ENCODE results near the gene GATAD2A.

The GATAD2A gene

DNA sequence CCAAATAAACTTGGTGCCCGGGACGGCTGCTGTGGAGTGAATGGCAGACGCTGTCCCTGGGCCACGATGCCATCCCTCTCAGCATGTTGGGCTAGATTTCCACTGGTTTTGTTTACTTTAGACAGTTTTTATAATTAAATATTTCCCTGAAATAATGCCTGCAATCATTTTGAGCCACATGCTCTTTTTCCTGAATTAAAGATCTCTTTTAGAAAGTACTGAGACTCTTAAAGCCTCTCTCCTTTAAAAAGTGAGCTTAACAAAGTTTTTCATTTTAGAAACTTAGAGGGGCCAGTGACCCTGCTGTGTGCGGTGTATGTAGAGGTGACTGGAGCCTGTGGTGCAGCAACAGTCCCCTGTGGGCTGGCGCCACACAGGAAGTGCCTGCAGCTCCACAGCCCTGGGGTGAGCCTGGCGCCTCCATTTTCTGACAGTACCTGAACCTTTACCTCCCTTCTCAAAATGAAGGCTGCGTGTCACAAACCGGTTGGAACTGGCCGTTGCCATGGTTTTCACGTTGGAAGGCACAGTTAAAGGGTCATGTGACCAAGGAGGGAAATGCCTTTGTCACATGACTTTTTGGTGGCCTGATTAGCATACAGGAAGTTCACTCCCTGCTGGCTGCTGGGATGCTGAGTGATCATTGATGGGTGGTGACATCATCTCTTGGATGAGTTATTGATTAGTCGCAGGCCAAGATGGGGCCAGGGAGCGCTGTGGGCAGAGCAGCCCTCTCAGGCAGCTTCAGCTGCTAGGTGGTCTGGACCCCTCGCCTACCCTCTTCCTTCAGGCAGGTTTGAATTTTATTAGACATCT, 83.6 kb downstream of the GATAD2A start:
- DNase-seq (ENCODE audit: low read depth in 2 of 2), result peak; percentile 60 to 72

DNA sequence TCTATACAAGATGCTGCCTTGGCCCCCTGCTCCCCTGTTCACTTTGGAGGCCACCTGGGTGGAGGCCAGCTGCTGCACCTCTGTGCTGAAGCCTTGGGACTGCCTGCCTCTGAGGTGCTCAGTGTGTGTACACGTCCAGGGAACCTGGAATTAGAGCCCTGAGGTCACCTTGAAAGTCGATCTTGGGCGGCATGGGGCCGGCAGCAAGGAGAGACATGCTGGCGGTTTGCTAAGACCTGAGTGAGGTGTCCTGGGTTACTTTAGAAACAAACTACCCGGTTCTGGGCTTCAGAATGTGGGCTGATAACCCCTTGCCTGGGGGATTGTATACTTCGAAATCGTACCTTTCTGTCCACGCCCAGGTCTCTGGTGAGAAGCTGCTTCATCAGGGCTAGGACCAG, 84.3 kb downstream of the GATAD2A start:
- no peak for DNase-seq (ENCODE audit: low read depth in 2 of 2)

GRCh38 chr19:19490214-19490968, 84.9 kb downstream of the GATAD2A start:
- DNase-seq (ENCODE audit: low read depth in 2 of 2), result peak; percentile 51 to 69

DNA sequence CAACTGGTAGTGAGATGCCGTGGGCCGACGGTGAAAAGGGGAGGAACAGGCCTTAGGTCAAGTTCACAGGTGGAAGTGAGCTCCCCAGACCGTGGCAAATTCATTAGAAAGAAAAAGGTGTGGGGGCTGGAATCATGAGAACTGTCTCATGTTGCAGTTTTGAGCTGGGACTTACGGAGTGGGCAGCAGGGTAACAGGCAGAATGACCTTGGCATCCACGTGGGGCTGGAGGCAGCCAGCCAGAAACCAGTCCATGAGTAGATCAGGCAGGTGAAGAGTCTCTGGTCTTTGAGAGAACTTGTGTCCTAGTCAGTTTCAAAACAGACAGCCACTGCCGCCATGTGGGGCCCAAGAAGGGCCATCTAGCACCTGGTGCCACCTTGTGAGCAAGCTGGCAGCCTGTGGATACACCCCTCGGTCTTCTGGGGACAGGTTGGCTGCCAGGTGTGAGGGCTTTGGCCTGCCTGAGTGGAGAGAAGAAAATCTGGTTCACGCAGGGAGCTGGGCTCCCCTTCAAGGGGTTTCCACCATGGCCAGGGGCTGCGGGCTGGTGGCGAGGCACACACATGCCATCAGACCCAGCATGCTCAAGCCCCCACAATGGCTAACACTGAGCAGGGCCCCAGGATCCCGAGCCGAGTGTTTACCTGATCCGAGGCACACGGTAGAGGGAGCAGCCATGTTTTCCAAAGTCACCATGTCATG, 86.0 kb downstream of the GATAD2A start:
- no peak for DNase-seq (ENCODE audit: low read depth in 2 of 2)

GRCh38 chr19:19492026-19492610, 86.6 kb downstream of the GATAD2A start:
- no peak for DNase-seq (ENCODE audit: low read depth in 2 of 2)

DNA sequence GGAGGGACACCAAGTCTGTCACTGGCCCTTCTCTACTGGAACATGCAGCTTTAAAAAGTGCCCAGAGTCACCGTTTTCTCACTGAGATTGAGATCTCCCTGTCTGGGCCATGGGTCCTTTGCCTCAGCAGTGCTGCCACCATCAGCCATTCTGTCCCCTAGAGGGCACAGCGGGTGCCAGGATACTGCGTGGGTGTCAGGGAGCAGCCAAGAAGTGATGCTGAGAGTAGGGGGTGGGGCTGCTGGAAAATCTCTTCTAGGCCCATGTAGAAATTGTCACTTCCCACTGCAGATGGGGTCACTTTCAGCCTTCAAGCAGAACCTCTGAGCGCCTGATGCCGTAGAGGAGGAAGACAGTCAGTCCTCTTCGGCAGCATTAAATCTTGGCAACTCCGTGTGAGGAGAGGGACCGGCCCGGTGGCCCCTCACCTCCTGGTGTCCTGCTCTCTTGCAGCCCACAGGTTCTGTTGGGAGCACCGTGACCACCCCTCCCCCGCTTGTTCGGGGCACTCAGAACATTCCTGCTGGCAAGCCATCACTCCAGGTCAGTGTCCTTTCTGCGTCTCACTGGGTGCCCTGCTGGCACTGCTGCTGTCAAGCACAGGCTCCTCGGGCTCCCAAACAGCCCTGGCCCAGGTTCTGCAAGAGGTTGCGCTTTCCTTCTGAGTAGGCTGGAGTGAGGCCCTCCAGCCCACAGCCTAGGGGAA, 88.5 kb downstream of the GATAD2A start:
- no peak for DNase-seq (ENCODE audit: low read depth in 2 of 2)

DNA sequence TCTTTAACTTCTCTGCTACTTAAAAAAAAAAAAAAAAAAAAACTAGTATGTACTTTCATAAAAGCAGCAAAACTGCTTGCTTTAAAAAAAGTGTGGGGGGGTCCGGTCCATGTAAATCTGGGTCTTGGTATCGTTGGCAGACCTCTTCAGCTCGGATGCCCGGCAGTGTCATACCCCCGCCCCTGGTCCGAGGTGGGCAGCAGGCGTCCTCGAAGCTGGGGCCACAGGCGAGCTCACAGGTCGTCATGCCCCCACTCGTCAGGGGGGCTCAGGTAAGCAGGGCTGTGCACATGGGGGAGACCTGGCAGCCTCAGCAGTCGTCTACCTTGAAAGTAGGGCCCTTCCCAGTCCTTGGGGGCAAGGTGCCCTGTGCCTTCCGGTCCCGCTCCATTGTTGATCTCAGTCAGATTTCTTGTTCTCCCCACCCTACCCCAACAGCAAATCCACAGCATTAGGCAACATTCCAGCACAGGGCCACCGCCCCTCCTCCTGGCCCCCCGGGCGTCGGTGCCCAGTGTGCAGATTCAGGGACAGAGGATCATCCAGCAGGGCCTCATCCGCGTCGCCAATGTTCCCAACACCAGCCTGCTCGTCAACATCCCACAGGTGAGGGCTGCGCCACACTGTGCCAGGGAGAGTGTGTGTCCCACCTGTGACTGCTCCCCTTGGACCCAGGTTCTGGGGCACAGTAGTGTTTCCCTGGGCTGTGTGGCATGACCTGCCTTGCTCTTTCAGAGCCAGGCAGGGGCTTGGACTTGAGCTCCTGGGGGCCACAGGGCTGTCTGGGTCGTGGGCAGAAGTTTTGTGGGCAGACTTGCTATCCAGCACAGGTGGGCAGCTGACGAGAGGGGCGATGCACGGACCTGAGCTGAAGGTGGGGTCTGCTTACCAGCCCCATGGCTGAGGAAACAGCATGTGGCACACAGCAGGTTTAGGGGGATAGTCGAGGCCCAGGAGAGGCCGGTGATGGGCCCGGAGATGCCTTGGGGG, 90.4 kb downstream of the GATAD2A start:
- no peak for DNase-seq (ENCODE audit: low read depth in 2 of 2)

GRCh38 chr19:19498255-19498991, 92.9 kb downstream of the GATAD2A start:
- DNase-seq (ENCODE audit: low read depth in 2 of 2), result no peak

GRCh38 chr19:19499272-19499995, 94.0 kb downstream of the GATAD2A start:
- DNase-seq (ENCODE audit: low read depth in 2 of 2), result no peak

- no peak for DNase-seq (ENCODE audit: low read depth in 2 of 2)
Measured at GRCh38 chr19:19500975-19501644, 95.6 kb downstream of the GATAD2A start.

GRCh38 chr19:19501798-19502197, 96.3 kb downstream of the GATAD2A start:
- DNase-seq (ENCODE audit: low read depth in 2 of 2), result no peak

DNA sequence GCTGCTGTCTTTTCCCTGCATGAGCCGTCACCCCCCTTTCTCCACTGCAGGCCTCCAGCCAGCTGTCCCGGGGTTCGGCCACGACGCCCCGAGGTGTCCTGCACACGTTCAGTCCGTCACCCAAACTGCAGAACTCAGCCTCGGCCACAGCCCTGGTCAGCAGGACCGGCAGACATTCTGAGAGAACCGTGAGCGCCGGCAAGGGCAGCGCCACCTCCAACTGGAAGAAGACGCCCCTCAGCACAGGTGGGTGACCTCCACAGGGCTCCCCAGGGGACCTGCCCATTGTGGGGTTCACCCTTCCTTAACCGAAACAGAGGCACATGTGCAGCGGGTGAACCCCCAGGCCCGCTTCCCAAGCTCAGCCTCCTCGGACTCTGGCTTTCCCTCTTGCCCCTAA, 96.8 kb downstream of the GATAD2A start:
- no peak for DNase-seq (ENCODE audit: low read depth in 2 of 2)

- DNase-seq (ENCODE audit: low read depth in 2 of 2), result no peak
Measured at GRCh38 chr19:19502808-19503602, 97.5 kb downstream of the GATAD2A start.

GRCh38 chr19:19504754-19505668, 99.5 kb downstream of the GATAD2A start:
- no peak for DNase-seq (ENCODE audit: low read depth in 2 of 2)

GRCh38 chr19:19505669-19506326, 100.3 kb downstream of the GATAD2A start:
- DNase-seq (ENCODE audit: low read depth in 2 of 2), result no peak

GRCh38 chr19:19506592-19506991, 101.1 kb downstream of the GATAD2A start:
- DNase-seq (ENCODE audit: low read depth in 2 of 2), result no peak
